HG03280 (cell line): ENCODE results near the gene GLIS1.

Experiments used
- ATAC-seq: cut with Tn5 transposase; IDR thresholded peaks from one replicate; pipeline ENCODE4 v1.9.1; 2021; ENCODE audit warnings: mild to moderate bottlenecking, moderate library complexity; ENCODE audit not compliant: unreplicated experiment

The GLIS1 gene

DNA sequence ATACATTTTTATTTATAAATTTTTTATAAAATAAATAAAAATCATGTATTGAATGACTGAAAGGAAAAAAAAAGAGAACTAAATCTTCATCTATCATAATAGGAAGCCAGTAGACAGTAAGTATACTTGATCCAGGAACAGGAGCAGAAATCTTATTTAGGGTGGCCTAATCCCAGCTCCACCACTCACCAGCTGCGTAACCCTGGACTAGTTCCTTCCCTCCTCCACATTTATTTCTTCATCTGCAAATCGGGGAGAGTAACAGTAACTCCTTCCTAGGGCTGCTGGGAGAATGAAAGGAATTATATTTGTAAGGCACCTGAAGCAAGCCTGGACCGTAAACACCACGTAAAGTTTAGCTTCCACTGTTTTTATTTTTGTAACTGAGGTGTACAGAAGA, 17.9 kb downstream of the GLIS1 start:
- ATAC-seq: no peak

DNA sequence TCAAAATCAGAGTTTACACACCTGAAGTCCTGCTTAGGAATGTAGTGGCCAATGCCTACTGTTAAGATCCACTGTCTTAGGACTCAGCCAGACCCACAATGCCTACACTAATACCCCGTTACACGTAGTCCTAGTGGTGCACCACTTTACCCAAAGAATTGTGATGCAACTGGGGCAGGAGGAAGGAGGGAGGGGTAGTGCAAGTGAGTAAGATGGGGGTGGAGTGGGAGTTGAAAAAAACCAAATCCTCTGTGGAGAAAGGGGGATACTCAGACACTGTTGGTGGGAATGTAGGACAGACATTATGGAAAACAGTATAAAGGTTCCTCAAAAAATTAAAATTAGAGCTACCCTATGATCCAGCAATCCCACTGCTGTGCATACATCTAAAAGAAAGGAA, 19.5 kb downstream of the GLIS1 start:
- no peak for ATAC-seq

DNA sequence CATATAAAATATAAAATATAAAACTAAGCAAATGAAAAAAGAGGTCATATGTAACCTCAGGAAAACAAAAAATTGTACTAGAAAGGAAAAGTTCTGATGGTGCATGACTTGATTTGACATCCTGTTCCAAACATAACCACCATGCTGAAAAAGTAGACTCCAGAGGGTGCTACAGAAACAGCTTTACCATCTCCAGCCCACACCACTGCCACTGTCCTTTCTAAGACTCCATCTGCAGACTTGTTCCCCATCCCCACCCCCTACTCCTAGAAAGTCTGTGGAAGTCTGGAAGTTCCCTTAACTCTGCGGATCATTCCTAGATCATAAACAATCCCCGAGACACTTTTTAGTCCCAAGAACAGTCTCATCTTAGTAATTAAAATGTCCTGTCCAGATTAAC, 20.5 kb downstream of the GLIS1 start:
- no peak for ATAC-seq

DNA sequence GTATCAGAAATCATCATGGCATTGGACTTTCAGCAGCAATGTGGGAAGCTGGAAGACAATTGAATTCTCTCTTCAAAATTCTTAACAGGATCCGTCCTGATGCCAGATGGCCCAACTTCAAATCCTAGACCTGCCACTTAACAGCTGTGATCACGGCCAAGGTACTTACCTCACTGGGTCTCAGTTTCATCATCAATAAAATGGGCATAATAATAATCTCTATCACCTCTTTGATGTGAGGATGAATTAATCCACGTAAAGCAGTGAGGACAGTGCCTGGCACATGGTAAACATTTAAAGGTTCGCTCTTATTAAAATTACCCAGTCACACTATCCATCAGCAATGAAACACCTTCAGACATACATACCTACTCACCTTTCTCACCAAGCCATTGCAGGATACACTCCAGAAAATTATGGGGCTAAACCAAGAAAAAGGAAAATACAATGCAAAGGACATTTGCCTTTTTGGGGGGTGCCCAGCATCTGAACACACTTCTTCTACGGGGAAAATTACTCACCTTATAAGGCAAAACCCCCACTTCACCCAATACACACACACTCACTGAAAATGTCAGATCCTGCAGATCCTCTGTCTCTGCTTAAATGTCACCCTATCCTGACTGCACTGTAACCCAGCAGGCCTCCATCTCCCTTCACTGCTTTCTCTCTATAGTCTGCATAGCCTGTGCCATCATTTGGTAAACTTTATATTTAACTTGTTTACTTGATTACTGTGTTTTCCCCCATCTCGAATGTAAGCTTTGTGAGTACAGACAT, 21.7 kb downstream of the GLIS1 start:
- no peak for ATAC-seq

DNA sequence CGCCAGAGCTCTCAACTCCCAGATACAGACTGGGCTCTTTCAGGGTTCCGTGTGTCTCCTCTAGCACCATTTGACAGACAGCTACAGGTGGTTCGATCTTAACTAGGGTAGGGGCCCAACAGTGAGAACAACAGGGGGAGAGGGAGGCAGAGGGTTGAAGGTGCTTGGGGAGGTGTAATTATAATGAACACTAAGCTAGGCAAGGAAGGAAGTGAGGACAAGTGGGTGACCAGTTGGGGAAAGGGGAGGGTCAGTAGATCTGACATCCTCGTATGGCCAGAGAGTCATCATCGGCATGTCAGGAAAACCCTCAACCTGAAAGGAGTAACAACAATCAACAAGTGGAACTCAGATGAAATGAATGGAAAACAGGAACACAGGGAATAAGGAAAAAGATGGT, 22.8 kb downstream of the GLIS1 start:
- no peak for ATAC-seq

DNA sequence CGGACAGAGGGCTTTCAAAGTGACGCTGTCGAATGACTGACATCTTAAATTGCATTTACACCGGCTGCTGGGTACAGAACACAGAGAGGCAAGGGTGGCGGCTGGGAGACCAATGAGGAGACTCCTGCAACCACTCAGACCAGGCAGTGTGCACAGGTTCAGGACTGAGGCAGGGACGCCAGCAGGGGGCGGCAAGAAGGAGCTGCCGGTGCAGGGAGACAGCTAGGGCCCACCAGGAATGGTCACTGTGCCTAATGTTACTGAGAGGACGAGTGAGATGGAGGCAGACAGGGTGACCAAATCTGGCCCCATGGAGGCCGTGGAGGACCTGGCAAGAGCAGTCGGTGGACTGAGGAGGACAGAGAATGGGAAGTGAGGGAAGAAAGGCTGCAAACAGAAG, 23.5 kb downstream of the GLIS1 start:
- no peak for ATAC-seq

DNA sequence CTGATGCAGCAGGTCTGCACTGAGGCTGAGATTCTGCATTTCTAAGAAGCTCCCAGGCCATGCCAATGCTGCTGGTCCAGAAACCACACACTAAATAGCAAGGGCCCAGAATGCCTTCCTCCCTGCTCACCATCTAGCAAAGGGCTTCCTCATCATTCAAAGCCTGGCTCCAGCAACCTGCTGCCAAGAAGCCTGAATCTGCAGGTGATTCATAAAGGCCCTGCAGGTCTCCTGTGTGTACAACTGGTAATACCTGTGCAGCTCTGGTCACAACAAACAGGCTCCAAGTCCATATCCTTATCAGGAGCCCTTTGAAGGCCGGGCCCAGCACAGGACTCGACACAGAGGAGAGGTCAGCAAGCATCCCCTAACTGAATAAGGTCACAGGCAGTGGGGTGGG, 26.7 kb downstream of the GLIS1 start:
- ATAC-seq: no peak

DNA sequence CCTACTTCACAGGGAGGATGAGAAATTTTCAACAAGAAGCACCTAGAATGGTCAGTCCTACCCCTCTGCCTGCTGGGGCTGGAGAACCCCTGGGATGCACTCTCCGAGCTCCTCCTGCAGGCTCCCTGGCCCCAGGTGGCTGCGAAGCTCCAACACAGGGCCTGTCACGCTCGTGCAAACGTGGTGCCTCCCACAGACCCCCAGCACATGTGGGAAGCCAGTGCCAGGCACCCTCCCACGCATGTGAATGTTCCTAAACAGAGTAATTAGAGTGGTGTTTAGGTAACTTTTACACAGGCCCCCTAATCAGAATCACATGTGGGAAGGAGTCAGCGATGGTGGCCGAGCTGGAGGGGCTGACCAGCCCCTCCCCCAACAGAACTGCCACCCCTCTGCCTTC, 28.4 kb downstream of the GLIS1 start:
- ATAC-seq: no peak

DNA sequence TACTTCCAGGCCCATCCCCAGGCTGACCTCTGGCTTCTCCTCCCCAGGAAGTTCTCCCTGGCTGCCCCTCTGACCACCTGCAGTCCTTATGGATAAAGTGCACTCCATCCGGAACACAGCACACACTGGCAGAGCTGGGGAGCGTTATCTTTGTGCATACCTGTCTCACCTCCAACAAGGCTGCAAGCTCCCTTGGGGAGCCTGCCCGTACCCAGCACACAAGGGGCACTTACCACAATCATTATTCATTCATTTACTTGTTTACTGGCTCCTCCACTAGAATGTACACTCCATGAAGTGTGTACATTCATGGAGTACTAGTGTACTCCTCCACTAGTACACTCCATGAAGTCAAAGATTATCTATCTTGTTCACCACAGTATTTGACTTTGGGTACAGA, 30.3 kb downstream of the GLIS1 start:
- no peak for ATAC-seq

DNA sequence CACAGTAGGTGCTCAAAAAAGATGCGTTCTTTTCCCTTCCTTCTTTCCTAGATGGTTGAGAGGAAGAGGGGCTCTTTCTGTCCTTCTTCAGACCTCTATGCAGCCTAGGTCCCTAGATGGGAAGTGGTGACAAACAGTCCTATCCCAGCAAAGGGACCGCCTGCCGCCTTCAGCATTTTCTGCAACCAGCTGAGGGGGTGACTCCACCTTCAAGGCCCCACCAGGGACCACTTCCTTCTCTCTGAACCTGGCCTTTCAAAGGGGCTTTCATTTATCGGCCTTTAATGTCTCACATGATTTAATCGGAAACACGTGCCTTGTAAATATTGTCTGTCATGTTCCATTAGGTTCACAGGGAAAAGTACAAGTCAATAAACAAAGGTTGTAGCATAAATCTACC, 32.6 kb downstream of the GLIS1 start:
- no peak for ATAC-seq

DNA sequence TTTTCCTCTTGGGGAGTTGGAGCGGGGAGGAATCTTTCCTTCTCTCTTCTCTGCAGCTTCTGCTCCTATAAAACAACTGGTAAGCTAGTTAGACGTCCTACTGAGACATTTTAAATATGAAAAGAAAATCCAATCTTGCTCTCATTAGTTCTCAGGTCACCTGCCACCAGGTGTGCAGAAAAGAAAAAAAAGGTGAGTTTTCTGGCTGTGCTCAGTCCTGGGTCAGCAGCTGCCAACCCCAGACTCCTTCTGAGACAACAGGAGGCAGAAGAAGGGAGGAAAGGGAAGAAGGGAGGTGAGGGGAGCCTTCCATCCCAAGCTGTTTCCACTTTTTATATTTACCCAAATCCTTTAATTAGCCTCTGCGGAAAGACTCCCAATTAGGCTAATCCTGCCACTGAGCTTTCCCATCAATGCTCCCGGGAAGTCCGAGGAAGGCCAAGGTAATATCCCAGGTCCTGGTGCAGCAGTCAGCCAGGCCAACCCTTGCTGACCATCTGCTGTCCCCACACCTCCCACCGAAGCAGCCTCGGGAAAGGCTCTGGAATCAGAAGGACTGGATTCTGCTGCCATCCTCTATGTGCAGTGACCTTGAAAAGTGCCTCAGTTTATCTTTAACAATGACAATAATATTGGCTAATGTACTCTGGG, 33.4 kb downstream of the GLIS1 start:
- ATAC-seq: no peak

DNA sequence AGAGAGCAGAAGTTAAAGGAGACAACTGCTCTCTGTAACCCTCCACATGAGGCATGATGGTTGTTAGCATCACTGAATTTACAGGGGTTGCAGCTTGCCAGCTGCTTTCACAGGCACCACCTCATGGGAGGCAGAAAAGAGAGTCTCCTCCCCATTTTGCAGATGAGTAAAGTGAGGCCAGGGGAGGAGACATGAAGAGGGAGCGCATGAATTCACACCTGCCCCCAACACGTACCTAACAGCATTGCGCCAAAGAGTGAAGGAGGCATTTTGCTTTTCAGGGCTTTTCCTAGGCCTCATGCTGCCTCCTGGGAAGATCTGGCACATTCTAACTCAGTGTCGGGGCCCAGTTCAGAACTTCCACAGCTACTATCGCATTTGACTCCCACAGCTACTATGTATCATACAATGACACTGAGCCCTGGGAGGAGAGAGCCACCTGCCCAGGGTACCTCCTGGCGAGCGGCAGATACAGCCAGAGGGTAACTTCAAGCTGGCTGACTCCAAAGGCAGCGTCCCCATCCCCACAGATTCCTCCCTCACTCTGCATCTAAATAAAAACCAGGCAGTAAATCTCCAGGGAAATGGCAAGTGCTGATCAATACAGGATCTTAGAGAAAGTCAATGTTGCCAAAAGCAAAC, 34.0 kb downstream of the GLIS1 start:
- ATAC-seq: no peak

DNA sequence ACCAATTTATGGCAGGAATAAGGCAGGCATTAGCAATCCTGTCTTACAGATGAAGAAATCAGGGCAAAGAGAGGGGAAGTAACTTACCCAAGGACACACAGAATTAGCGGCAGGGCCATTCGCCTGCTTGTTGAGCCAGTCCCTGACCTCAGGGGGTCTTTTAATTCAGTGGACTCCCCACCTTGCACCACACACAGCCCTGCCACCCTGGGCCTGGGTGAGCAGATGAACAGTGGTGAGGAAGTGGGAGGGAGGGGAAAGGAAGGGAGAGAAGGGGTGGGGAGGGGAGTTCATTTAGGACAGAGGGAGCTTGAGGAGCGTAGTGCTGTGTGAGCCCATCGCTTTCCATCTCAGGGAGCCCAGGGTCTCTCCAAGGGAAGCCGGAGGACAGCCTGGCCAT, 34.7 kb downstream of the GLIS1 start:
- no peak for ATAC-seq

DNA sequence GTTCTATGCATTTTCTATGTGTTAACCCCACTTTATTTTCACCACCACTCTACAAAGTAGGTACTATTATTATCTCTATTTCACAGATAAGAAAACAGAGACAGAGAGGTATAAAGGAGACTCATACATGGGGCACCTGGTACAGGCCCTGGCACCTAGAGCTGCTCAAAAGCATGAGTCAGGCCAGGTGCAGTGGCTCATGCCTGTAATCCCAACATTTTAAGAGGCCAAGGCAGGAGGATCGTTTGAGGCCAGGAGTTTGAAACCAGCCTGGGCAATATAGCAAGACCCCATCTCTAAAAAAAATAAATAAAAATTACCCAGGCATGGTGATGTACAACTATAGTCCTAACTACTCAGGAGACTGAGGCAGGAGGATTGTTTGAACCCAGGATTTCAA, 35.8 kb downstream of the GLIS1 start:
- ATAC-seq: no peak

DNA sequence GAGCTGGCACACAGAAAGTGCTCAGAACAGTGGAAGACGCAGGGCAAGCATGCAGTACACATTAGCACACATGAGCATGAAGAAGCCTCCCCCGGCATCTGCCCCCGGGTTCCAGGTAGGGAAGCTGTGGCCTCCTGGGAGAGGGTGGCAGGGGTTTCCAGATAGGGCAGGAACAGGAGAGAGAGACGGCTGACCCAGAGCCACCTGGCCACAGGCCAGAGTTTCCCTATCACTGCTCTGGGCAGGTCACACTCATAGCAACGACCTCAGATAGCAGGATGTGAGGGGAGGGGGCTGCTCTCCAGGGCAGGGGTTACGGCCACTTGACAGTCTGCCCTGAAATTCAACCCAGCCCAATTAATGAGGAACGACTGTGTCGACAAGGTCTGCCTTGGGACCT, 36.6 kb downstream of the GLIS1 start:
- no peak for ATAC-seq

DNA sequence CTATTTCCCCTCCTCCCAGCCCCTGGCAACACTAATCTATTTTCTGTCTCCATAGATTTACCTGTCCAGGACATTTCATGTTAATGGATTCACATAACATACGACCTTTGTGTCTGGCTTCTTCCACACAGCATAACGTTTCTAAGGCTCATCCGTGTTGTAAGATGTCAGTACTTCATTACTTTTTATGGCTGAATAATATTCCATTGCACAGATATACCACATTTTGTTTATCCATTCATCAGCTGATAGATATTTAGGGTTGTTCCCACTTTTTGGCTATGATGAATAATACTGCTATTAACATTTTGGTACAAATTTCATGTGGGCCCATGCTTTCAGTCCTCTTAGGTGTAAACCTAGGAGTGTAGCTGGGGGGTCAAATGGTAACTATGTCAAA, 38.2 kb downstream of the GLIS1 start:
- no peak for ATAC-seq

DNA sequence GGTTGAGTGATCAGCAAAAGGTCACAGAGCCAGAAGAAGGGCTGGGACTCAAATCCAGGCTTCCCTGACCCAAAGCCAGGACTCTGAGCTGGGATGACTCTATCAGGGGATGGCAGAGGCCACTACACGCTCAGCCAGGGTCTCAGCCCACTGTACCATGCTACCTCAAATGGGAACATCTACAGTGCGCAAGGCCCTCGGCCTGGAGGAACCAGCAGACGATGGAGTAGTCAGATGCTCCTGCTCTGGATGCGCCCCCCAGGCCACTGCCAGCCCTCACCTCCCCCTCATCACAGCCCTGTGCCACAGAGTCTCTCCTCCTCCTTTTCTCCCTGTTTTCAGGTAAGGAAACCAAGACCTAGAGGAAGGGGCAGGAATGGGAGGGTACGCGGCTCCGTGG, 39.0 kb downstream of the GLIS1 start:
- ATAC-seq: no peak

DNA sequence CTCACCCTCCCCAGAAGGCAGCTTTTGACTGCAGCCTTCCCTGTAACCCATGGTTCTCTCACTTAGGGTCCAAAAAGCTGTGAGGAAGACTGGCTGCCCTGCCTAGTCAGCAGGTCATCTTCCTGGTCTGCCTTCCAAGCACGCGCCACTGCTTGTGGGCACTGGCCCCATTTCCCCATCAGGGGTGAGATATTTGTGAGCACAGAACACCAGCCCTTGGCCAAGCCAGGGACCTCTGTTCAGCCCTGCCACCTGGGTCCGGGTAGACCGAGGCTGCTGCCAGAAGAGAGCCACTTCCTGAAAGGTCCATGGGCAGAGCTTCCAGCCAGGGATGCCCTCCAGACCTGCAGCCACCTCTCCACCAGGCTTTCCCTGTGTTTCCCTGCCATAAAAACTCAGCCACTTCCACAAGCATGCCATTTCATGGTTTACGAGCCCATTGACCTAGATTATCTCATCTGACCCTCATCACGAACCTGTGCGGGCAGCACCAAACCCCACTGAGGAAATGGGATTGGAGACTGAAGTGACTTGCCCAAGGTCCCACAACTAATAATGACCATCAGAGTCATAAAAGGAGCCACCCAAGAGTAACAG, 40.5 kb downstream of the GLIS1 start:
- no peak for ATAC-seq

DNA sequence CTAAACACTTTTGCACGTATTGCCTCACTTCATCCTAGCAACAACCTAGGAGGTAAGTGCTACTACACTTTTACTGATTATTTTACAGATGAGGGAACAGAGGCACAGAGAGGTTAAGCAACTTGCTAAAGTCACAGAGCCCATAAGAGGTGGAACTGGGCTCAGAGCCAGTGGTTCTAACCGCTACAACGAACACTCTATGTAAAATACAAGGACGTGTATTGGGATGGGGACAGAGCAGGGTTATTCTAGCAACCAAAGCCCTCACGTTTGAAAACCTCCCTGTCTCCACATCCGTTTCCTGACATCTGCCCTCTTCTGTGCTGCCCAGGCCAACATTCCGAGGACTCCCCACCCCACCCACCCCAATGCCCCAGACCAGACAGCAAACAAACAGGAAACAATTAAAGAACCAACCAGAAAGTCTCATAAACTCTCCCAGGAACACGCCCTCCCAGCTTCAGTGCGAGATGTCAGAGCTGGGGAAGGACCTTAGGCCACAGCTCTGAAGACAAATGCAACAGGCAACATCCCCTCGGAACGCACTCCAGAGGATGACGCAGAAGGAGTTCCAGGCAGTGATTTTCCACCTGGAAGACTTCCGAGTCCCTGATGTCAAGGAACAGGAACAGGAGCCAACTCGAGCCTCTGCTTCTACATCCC, 41.1 kb downstream of the GLIS1 start:
- ATAC-seq: no peak

DNA sequence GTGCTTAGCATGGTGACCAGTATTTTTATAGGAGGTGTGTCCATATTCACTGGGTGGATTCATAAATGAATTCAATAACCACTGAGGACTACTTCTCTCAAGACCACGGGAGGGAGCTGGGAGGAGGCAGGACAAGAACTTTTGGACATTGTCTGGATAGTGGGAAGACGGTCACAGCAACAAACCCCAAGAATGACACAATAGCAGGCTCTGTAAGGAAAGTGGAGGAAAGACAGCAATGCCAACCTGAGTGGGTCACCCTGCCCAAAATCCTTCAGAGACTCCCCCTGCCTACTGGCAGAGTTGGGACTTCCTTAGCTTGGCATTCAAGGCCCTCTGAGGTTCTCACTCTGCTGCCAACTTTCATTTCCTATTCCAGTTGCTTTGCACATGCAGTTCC, 42.0 kb downstream of the GLIS1 start:
- ATAC-seq: no peak

DNA sequence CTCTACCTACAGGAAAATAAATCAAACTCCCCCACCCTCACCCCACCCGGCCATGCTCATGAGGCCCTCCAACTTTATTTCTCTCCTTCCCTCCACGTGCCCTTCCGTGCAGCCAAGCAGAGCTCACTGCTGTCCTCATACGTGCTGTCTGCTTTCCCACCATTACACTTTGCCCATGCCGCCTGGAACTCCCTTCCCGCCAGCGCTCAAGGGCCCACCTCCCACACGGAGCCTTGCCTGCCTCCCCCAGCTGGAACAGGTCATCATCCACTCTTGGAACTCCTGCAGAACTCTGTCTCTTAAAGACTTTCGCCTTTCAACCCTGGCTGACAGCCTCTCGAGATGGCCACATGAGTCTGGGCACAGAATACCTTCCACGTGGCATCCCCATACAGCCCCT, 42.4 kb downstream of the GLIS1 start:
- ATAC-seq: no peak
